OCI-LY7 (cell line): Measurements from ENCODE around the gene SNAPC2. TPM values are rescaled to one million over a fixed set of nuclear protein-coding genes. Genes with fewer than 3 reads are reported as not detected.

Experiments used
- BruUV-seq: library from RNA; stranded (reverse); fragments of 400-500 nt; replicated peaks from 2 replicates; lab custom pipeline; 2021; lab: Mats Ljungman, UMichigan
- CTCF ChIA-PET: fragments of 300-600 bp; sonication (Branson Sonifier 250); formaldehyde crosslinking; loops from one replicate; lab custom pipeline; 2022; ENCODE audit warnings: antibody characterized with exemption; ENCODE audit not compliant: unreplicated experiment; lab: Charles Lee
- POLR2A ChIA-PET: fragments of 300-600 bp; sonication (Branson Sonifier 250); formaldehyde crosslinking; loops from one replicate; lab custom pipeline; 2022; ENCODE audit warnings: antibody characterized with exemption; lab: Charles Lee
- DNase-seq: peaks from one replicate; pipeline ENCODE4 v3.0.0-alpha.2; 2015; ENCODE audit warnings: low spot score
- H2AFZ ChIP-seq: fragments of 200-600 bp; sonication (generic), shearing (Covaris generic); 2 replicates; pipeline ENCODE4 v1.6.1; 2014; ENCODE audit warnings: mild to moderate bottlenecking, antibody characterized with exemption, low read length, moderate library complexity
- H3K27ac ChIP-seq: fragments of 200-600 bp; sonication (generic); 2 replicates; pipeline ENCODE4 v1.5.1; 2014; ENCODE audit warnings: mixed run types, low read depth, mild to moderate bottlenecking, moderate library complexity, low read length, inconsistent platforms; ENCODE audit not compliant: poor library complexity, severe bottlenecking
- H3K36me3 ChIP-seq: fragments of 200-600 bp; sonication (generic); 2 replicates; pipeline ENCODE4 v1.6.1; 2014; ENCODE audit warnings: mild to moderate bottlenecking, antibody characterized with exemption, low read length, moderate library complexity, mixed read lengths; ENCODE audit not compliant: insufficient read depth
- H3K4me1 ChIP-seq: fragments of 200-600 bp; sonication (generic); 2 replicates; pipeline ENCODE4 v1.5.1; 2014; ENCODE audit warnings: mild to moderate bottlenecking, low read length; ENCODE audit not compliant: insufficient read depth, poor library complexity, severe bottlenecking
- H3K4me2 ChIP-seq: fragments of 200-600 bp; sonication (generic); 2 replicates; pipeline ENCODE4 v1.6.1; 2014; ENCODE audit warnings: mild to moderate bottlenecking, low read length
- H3K4me3 ChIP-seq: fragments of 200-600 bp; sonication (generic); 2 replicates; pipeline ENCODE4 v1.5.1; 2014; ENCODE audit warnings: mild to moderate bottlenecking, low read depth, low read length; ENCODE audit not compliant: poor library complexity, severe bottlenecking
- H3K79me2 ChIP-seq: fragments of 200-600 bp; sonication (generic); 2 replicates; pipeline ENCODE4 v1.6.1; 2016; ENCODE audit warnings: low read depth, mild to moderate bottlenecking, low read length, moderate library complexity, mixed read lengths; ENCODE audit not compliant: insufficient read depth
- H3K9me2 ChIP-seq: fragments of 200-600 bp; sonication (generic); 2 replicates; pipeline ENCODE4 v1.6.1; 2016; ENCODE audit warnings: mild to moderate bottlenecking, low read length, mixed read lengths; ENCODE audit not compliant: insufficient read depth
- H3K9me3 ChIP-seq: fragments of 200-600 bp; sonication (generic); 2 replicates; pipeline ENCODE4 v1.6.1; 2014; ENCODE audit warnings: mild to moderate bottlenecking, mixed run types, low read length, mixed read lengths
- H4K20me1 ChIP-seq: fragments of 200-600 bp; sonication (generic); 2 replicates; pipeline ENCODE4 v1.6.1; 2014; ENCODE audit warnings: mild to moderate bottlenecking, antibody characterized with exemption, low read length, moderate library complexity, mixed read lengths; ENCODE audit not compliant: insufficient read depth
- CTCF ChIP-seq: fragments of 200-600 bp; sonication (generic); conservative IDR thresholded peaks from 2 replicates; pipeline ENCODE4 v1.5.1; 2014; ENCODE audit warnings: mild to moderate bottlenecking, antibody characterized with exemption, low read length, moderate library complexity, mixed read lengths
- EZH2phosphoT487 ChIP-seq: fragments of 200-600 bp; sonication (generic); IDR thresholded peaks from 2 replicates; pipeline ENCODE4 v1.6.1; 2018; ENCODE audit warnings: low read depth, borderline replicate concordance, mild to moderate bottlenecking, mixed run types, antibody characterized with exemption, low read length, moderate library complexity, mixed read lengths
- intact Hi-C: fragments of 100-400 bp; cut with micrococcal nuclease; formaldehyde crosslinking; loops from one replicate; pipeline ENCODE4 v1.10.0; 2022; ENCODE audit not compliant: unreplicated experiment
- total RNA-seq, 2 experiments: library from RNA; depleted of rRNA in 1 of 2; stranded (reverse); fragments of >200 nt in 1 of 2; shearing (Covaris generic) in 1 of 2; gene quantifications; 2 replicates each; pipeline ENCODE4 v1.2.3, GENCODE V29; 2014 to 2022

The SNAPC2 gene
- total RNA-seq, 2 experiments from 2014 or later: 4.9 to 8.2 TPM

- H4K20me1 ChIP-seq: peaks cover 2% of the 10 kb centered on the region; the same call in 1 of the 2 replicates
- peak; percentile 24 for DNase-seq
- H2AFZ ChIP-seq: no peak overlapping the region
- H3K27ac ChIP-seq: no peak overlapping the region
- no peak for TF ChIP-seq CTCF
- no peak for TF ChIP-seq EZH2phosphoT487
- H3K9me3 ChIP-seq: no peaks in the 10 kb centered on the region
- peak overlapping the region; percentile 39 for H3K4me3 ChIP-seq
- H3K4me2 ChIP-seq: peak overlapping the region; percentile 45; the same call in 1 of the 2 replicates
- H3K36me3 ChIP-seq: peaks cover 20% of the 10 kb centered on the region; the same call in 1 of the 2 replicates
- no peaks in the 10 kb centered on the region for H3K79me2 ChIP-seq
- no TSS peak for BruUV-seq
- peaks cover 11% of the 10 kb centered on the region for H3K4me1 ChIP-seq
- ChIA-PET POLR2A (no interaction called here), CTCF (no interaction called here)
- intact Hi-C loops: no loop called here
- no peaks in the 10 kb centered on the region for H3K9me2 ChIP-seq
Observed at GRCh38 chr19:7916103-7916954, 3.8 kb upstream of the SNAPC2 start.

- CTCF ChIA-PET: no interaction called here
- H3K4me3 ChIP-seq: no peak overlapping the region
- no TSS peak for BruUV-seq
- intact Hi-C loops: no loop called here
- H3K9me2 ChIP-seq: no peaks in the 10 kb centered on the region
- no peaks in the 10 kb centered on the region for H3K9me3 ChIP-seq
- 0 out of 2 replicates have a peak overlapping the region, but pooled peaks have one; percentile 14 for H3K4me2 ChIP-seq
- no peaks in the 10 kb centered on the region for H3K79me2 ChIP-seq
- H3K4me1 ChIP-seq: peaks cover 16% of the 10 kb centered on the region
- POLR2A ChIA-PET: no interaction called here
- DNase-seq: no peak
- no peak overlapping the region for H3K27ac ChIP-seq
- H2AFZ ChIP-seq: no peak overlapping the region
- H3K36me3 ChIP-seq: peaks cover 14% of the 10 kb centered on the region; the same call in 1 of the 2 replicates
- TF ChIP-seq EZH2phosphoT487: no peak
- TF ChIP-seq CTCF: no peak
- peaks cover 6% of the 10 kb centered on the region; the same call in 1 of the 2 replicates for H4K20me1 ChIP-seq
Observed at GRCh38 chr19:7916955-7917266, 3.2 kb upstream of the SNAPC2 start.
